Thymus (tissue), 11 donors: ENCODE data around the gene C2orf81. TPM values are rescaled to one million over a fixed set of nuclear protein-coding genes. Genes with fewer than 3 reads are reported as not detected.
A peak's percentile ranks its signal among the peaks of the same experiment; 100 is the strongest.

Experiments used
- DNase-seq, 9 donors: peaks; one replicate each; pipeline ENCODE4 v3.0.0-alpha.2; 2013; ENCODE audit warnings: low spot score in 9 of 9, low read depth in 6 of 9, missing footprints in 1 of 9
- H3K27ac ChIP-seq, 2 donors: one replicate each; pipeline ENCODE4 v1.5.1; 2013; ENCODE audit warnings: control low read depth in 1 of 2, low read depth in 1 of 2, low read length in 1 of 2, mild to moderate bottlenecking in 1 of 2, moderate library complexity in 1 of 2
- H3K27me3 ChIP-seq, 2 donors: one replicate each; pipeline ENCODE4 v1.5.1; 2013; ENCODE audit warnings: low read length in 1 of 2; ENCODE audit not compliant: control insufficient read depth in 2 of 2, insufficient read depth in 1 of 2
- H3K36me3 ChIP-seq, 2 donors: one replicate each; pipeline ENCODE4 v1.5.1; 2013; ENCODE audit warnings: low read length in 1 of 2, mild to moderate bottlenecking in 1 of 2, moderate library complexity in 1 of 2; ENCODE audit not compliant: control insufficient read depth in 2 of 2, insufficient read depth in 2 of 2
- H3K4me1 ChIP-seq, 2 donors: one replicate each; pipeline ENCODE4 v1.5.1; 2013; ENCODE audit warnings: low read length in 2 of 2; ENCODE audit not compliant: control insufficient read depth in 2 of 2, insufficient read depth in 2 of 2
- H3K4me3 ChIP-seq, 2 donors: one replicate each; pipeline ENCODE4 v1.5.1; 2013; ENCODE audit warnings: low read length in 2 of 2, control low read depth in 1 of 2, mild to moderate bottlenecking in 1 of 2
- H3K9me3 ChIP-seq, 2 donors: one replicate each; pipeline ENCODE4 v1.5.1; 2013; ENCODE audit warnings: low read length in 1 of 2, mild to moderate bottlenecking in 1 of 2; ENCODE audit not compliant: control insufficient read depth in 2 of 2, insufficient read depth in 1 of 2
- WGBS: extraction: QIAGEN DNeasy Blood & Tissue Kit; methylation state at CpG from one replicate; pipeline ENCODE4 v1.1.7; 2013; 5-methylcytosine and 5-hydroxymethylcytosine counted together
- polyA plus RNA-seq: library from polyadenylated mRNA; stranded (reverse); fragments of 200-250 nt; gene quantifications from one replicate; pipeline ENCODE4 v1.2.3, GENCODE V29; 2013
- total RNA-seq: library from RNA; stranded (reverse); fragments of 120-200 nt; gene quantifications from one replicate; pipeline ENCODE4 v1.2.4, GENCODE V29; 2013
- donor health status: healthy.

C2orf81 gene
- total and polyA plus RNA-seq, 2 donors, result 0.66 to 5.3 TPM

GRCh38 chr2:74407682-74408081, 13.7 kb downstream of the C2orf81 start:
- H3K9me3 ChIP-seq, result no peaks in the 10 kb centered on the region
- H3K27ac ChIP-seq, result no peak overlapping the region
- no peak overlapping the region for H3K4me3 ChIP-seq
- H3K36me3 ChIP-seq, result no peaks in the 10 kb centered on the region
- peaks cover 0 to 13% of the 10 kb centered on the region in 2 donors for H3K27me3 ChIP-seq
- WGBS, result 96% methylated on average over 5 of the region's 5 CpGs
- no peaks in the 10 kb centered on the region for H3K4me1 ChIP-seq
- no peak for DNase-seq

DNA sequence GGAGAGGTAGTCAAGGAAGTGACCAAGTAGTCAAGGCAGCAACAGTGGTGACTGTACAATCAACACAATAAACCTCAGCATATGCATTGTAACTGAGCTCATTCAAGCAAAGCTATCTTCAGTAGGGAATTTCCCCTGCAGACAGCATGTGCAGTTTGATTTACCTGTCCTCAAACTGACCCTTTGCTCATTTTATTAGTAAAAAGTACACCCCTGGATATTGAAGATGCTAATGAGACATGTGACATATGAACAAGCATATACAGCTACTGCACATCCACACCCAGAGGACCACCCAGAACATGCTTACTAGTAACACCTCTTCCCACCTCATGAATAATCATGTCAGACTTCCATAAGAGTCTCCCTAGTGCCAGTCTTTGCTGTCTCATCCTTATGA, 15.4 kb downstream of the C2orf81 start:
- no peaks in the 10 kb centered on the region for H3K4me1 ChIP-seq
- H3K36me3 ChIP-seq, result no peaks in the 10 kb centered on the region
- H3K9me3 ChIP-seq, result no peaks in the 10 kb centered on the region
- no peak overlapping the region for H3K4me3 ChIP-seq
- DNase-seq, result no peak
- peaks cover 0 to 8% of the 10 kb centered on the region in 2 donors for H3K27me3 ChIP-seq
- no peak overlapping the region for H3K27ac ChIP-seq

DNA sequence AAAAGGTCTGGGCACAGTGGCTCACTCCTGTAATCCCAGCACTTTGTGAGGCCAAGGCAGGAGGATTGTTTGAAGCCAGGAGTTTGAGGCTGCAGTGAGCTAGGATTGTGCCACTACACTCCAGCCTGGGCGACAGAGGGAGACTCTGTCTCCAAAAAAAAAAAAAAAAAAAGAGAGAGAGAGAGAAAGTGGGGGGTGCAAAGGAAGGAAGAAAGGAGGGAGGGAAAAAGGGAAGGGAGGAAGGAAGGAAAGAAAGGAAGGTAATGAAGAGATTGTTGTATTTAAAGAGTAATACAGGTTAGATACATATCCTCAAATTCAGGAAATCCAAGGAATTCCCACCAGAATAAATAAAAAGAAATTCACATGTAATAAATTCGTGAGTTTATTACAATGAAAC, 19.5 kb downstream of the C2orf81 start:
- no peak overlapping the region for H3K4me3 ChIP-seq
- H3K9me3 ChIP-seq, result no peaks in the 10 kb centered on the region
- H3K27me3 ChIP-seq, result peaks cover 0 to 1% of the 10 kb centered on the region in 2 donors
- H3K27ac ChIP-seq, result no peak overlapping the region
- no peaks in the 10 kb centered on the region for H3K4me1 ChIP-seq
- 93% methylated on average over 2 of the region's 2 CpGs for WGBS
- H3K36me3 ChIP-seq, result no peaks in the 10 kb centered on the region
- no peak for DNase-seq

DNA sequence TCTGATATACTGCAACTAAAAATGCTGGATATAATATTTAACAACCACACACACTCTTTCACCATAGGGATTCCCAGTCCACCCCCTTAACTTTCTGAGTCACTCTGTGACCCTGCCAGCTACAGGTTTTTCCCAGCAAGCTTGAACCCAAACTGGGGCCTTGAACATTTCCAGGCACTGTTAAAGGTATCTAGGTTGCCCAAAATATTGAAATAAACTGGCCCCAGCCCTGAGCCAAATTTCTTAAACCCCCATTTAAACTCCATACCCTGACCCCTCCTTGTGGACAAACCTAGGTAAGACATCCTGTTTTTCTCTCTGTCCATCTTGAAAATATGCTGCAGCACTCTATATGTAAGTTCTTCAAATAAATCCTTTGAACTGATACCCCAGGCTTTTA, 21.6 kb downstream of the C2orf81 start:
- no peaks in the 10 kb centered on the region for H3K9me3 ChIP-seq
- no peaks in the 10 kb centered on the region for H3K36me3 ChIP-seq
- DNase-seq, result peak in 2 of 9 donors; percentile 17 to 51
- H3K4me3 ChIP-seq, result no peak overlapping the region
- no peak overlapping the region for H3K27ac ChIP-seq
- H3K4me1 ChIP-seq, result no peaks in the 10 kb centered on the region
- H3K27me3 ChIP-seq, result no peaks in the 10 kb centered on the region

GRCh38 chr2:74396149-74396548, 25.3 kb downstream of the C2orf81 start:
- no peak overlapping the region for H3K4me3 ChIP-seq
- H3K27me3 ChIP-seq, result peaks cover 0 to 2% of the 10 kb centered on the region in 2 donors
- H3K27ac ChIP-seq, result no peak overlapping the region
- H3K36me3 ChIP-seq, result no peaks in the 10 kb centered on the region
- peaks cover 1 to 2% of the 10 kb centered on the region in 2 donors for H3K4me1 ChIP-seq
- DNase-seq, result no peak
- no peaks in the 10 kb centered on the region for H3K9me3 ChIP-seq
- 98% methylated on average over 2 of the region's 2 CpGs for WGBS

DNA sequence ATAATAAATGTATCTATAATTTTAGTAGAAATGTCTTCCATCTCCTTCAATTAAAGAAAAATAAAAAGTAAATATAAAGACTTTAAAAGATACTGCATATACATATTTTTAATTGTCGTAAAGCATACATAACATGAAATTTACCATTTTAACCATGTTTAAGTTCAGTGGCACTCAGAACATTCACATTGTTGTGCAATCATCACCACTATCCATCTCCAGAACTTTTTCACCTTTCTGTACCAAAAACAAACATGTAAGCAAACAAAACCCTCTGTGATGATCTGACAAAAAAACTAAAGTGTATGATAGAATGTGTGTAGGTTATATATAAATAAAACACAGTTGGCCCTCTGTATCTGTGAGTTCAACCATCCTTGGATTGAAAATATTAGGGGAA, 27.9 kb downstream of the C2orf81 start:
- Histone ChIP-seq H3K4me3 (no peak overlapping the region), H3K36me3 (no peaks in the 10 kb centered on the region), H3K27me3 (peaks cover 0 to 2% of the 10 kb centered on the region in 2 donors), H3K27ac (no peak overlapping the region), H3K9me3 (no peaks in the 10 kb centered on the region), H3K4me1 (peaks cover 8 to 9% of the 10 kb centered on the region in 2 donors)
- DNase-seq, result no peak
- WGBS, result 99% methylated on average over 1 of the region's 1 CpG

- H3K27me3 ChIP-seq, result peaks cover 0 to 2% of the 10 kb centered on the region in 2 donors
- DNase-seq, result no peak
- no peak overlapping the region for H3K27ac ChIP-seq
- WGBS, result 87% methylated on average over 13 of the region's 13 CpGs
- peaks cover 8 to 9% of the 10 kb centered on the region in 2 donors for H3K4me1 ChIP-seq
- no peaks in the 10 kb centered on the region for H3K9me3 ChIP-seq
- H3K36me3 ChIP-seq, result no peaks in the 10 kb centered on the region
- H3K4me3 ChIP-seq, result no peak overlapping the region
Measured at GRCh38 chr2:74392449-74392743, 29.0 kb downstream of the C2orf81 start.

DNA sequence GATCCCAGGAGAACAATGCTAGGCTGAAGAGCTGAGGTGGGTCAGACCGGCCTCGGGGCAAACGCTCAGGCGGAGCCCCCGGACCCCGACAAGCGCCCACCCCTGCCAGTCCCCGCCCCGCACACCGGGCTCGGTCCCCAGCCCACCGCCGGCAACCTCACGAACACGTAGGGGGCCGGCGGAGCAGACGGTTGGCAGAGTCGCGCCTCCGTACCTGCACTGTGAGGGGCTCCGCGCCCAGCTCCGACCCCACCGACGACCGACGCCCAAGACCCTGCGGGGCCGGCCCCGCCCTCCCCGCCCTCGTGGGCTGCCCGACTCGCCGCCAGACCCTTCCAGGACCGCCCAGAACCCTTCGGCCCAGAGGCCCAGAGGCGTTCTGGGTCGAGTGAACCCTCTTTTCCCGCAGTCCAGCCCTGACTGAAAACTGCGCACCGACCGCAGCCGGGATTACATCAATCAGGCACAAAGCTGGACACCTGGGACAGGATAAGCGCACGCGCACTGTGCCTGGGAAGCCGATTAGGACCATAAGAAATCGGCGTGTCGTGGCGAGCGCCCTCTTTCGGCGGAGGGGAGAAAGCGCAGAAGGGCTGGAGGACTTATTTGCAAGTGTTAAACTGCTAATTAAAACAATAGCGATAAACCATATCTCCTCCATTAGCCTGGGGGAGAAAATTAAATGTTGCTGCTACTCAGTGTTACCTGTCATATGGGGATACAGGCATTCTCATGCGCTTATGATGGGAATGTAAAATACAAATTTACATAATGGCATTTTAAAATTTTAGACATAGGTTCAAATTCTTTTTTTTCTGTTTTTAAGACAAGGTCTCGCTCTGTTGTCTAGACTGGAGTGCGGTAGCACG, 29.6 kb downstream of the C2orf81 start:
- 2% methylated on average over 62 of the region's 62 CpGs for WGBS
- peak; percentile 83 to 97 (median 90) for DNase-seq

DNA sequence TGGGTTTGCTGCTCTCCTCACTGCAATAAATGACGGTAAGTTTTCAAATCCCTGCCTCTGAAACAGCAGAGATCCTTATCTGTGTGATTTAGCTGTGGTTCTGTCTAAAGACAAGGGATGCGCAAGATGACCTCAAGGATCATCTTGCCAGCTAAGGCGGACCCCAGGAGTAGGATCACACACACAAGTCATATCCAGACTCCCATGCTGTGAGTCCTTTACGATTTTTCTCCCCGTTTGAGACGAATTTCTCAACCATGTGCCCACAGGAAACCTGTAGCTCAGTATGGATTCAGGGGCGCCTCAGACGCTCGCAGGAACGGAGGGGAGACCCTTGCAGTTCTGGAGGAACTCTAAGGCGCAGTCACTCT, 30.2 kb downstream of the C2orf81 start:
- Histone ChIP-seq H3K4me3 (peak overlapping the region; percentile 83 to 84), H3K27me3 (peaks cover 0 to 2% of the 10 kb centered on the region in 2 donors), H3K9me3 (no peaks in the 10 kb centered on the region), H3K4me1 (peaks cover 8 to 9% of the 10 kb centered on the region in 2 donors), H3K27ac (peak overlapping the region in 1 of 2 donors; percentile 64), H3K36me3 (no peaks in the 10 kb centered on the region)
- peak in 3 of 9 donors; percentile 18 to 35 (median 20) for DNase-seq
- 1% methylated on average over 11 of the region's 11 CpGs for WGBS

More for the DNA sequence above, 29.6 kb downstream of the C2orf81 start:
- H3K9me3 ChIP-seq, result no peaks in the 10 kb centered on the region
- peaks cover 8 to 9% of the 10 kb centered on the region in 2 donors for H3K4me1 ChIP-seq
- peak overlapping the region; percentile 83 to 84 for H3K4me3 ChIP-seq
- no peaks in the 10 kb centered on the region for H3K36me3 ChIP-seq
- peak overlapping the region; percentile 64 to 82 for H3K27ac ChIP-seq
- H3K27me3 ChIP-seq, result peaks cover 0 to 2% of the 10 kb centered on the region in 2 donors
